ENCODE data around the gene ATP6V0E2. TPM values are rescaled to one million over a fixed set of nuclear protein-coding genes. Genes with fewer than 3 reads are reported as not detected.
"Not testable (repeated sequence)": the region's sequence is repeated elsewhere in the genome, so short reads cannot be mapped to it uniquely, and the experiment has no call there.

ATP6V0E2 gene
- total RNA-seq (2012; rRNA removed) = 11.1 and 14.2 TPM in 2 replicates

GRCh38 chr7:149873074-149873969 is at the start of gene ATP6V0E2:
Gene ATP6V0E2, plus strand, starts transcription at chr7:149873969. Its CDS starts 97 bp downstream, at chr7:149874066.
- Histone ChIP-seq H3K4me3 (ENCODE audit: low read length) (peak within 1 kb of the TSS; percentile 89), H3K4me1 (ENCODE audit: control insufficient read depth, insufficient read depth, low read length) (peaks cover 12% of the 10 kb centered on the region), H3K36me3 (ENCODE audit: insufficient read depth, low read length) (no peaks in the 10 kb centered on the region), H3K4me2 (ENCODE audit: low read length) (peak within 1 kb of the TSS; percentile 96), H3K9me3 (replicated peaks; ENCODE audit: low read length) (no peaks in the 10 kb centered on the region), H3K27me3 (ENCODE audit: control insufficient read depth, insufficient read depth, low read length) (no peaks in the 10 kb centered on the region), H3K9ac (ENCODE audit: low read depth, low read length) (peak within 1 kb of the TSS; percentile 88)

GRCh38 chr7:149824301-149824741 is 49.4 kb upstream of the ATP6V0E2 start:
- Histone ChIP-seq H3K4me3 (ENCODE audit: low read length) (no peak overlapping the region), H3K9ac (ENCODE audit: low read depth, low read length) (no peak overlapping the region), H3K9me3 (replicated peaks; ENCODE audit: low read length) (no peaks in the 10 kb centered on the region), H3K36me3 (ENCODE audit: insufficient read depth, low read length) (no peaks in the 10 kb centered on the region), H3K4me2 (ENCODE audit: low read length) (no peak overlapping the region), H3K27me3 (ENCODE audit: control insufficient read depth, insufficient read depth, low read length) (peaks cover 49% of the 10 kb centered on the region), H3K4me1 (ENCODE audit: control insufficient read depth, insufficient read depth, low read length) (no peaks in the 10 kb centered on the region)

GRCh38 chr7:149824748-149825566 is 48.8 kb upstream of the ATP6V0E2 start:
- Histone ChIP-seq H3K4me2 (ENCODE audit: low read length) (no peak overlapping the region), H3K4me1 (ENCODE audit: control insufficient read depth, insufficient read depth, low read length) (no peaks in the 10 kb centered on the region), H3K27me3 (ENCODE audit: control insufficient read depth, insufficient read depth, low read length) (peaks cover 49% of the 10 kb centered on the region), H3K36me3 (ENCODE audit: insufficient read depth, low read length) (no peaks in the 10 kb centered on the region), H3K9ac (ENCODE audit: low read depth, low read length) (no peak overlapping the region), H3K9me3 (replicated peaks; ENCODE audit: low read length) (no peaks in the 10 kb centered on the region), H3K4me3 (ENCODE audit: low read length) (no peak overlapping the region)

GRCh38 chr7:149825567-149826343 is 48.0 kb upstream of the ATP6V0E2 start:
- Histone ChIP-seq H3K9ac (ENCODE audit: low read depth, low read length) (no peak overlapping the region), H3K36me3 (ENCODE audit: insufficient read depth, low read length) (no peaks in the 10 kb centered on the region), H3K9me3 (replicated peaks; ENCODE audit: low read length) (no peaks in the 10 kb centered on the region), H3K27me3 (ENCODE audit: control insufficient read depth, insufficient read depth, low read length) (peaks cover 42% of the 10 kb centered on the region), H3K4me1 (ENCODE audit: control insufficient read depth, insufficient read depth, low read length) (no peaks in the 10 kb centered on the region), H3K4me2 (ENCODE audit: low read length) (no peak overlapping the region), H3K4me3 (ENCODE audit: low read length) (no peak overlapping the region)

DNA sequence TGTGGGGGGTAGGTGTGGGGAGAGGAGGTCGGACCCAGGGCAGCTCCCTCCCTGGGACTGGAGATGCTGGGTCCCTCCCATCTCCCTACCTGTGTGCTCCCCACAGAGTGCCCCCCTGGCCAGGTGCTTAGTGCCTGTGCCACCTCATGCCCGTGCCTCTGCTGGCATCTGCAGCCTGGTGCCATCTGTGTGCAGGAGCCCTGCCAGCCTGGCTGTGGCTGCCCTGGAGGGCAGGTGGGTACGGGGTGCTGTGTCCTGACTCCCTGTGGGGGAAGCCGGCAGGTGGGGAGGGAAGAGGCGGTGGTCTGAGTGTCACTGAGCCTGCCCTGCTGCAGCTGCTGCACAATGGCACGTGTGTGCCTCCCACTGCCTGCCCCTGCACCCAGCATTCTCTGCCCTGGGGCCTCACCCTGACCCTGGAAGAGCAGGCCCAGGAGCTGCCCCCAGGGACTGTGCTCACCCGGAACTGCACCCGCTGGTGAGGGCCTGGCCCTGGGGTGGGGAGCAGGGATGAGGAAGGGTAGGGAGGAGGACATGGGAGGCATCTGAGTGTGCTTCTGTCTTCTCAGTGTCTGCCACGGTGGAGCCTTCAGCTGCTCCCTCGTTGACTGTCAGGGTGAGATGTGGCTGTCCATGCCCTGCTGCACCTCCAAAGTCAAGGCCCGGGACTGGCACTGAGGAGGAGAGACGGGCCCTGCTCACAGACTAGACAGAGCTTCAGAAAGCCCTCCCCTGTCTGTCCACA is 47.3 kb upstream of the ATP6V0E2 start:
- Histone ChIP-seq H3K4me3 (ENCODE audit: low read length) (no peak overlapping the region), H3K9ac (ENCODE audit: low read depth, low read length) (no peak overlapping the region), H3K27me3 (ENCODE audit: control insufficient read depth, insufficient read depth, low read length) (peaks cover 39% of the 10 kb centered on the region), H3K4me2 (ENCODE audit: low read length) (no peak overlapping the region), H3K36me3 (ENCODE audit: insufficient read depth, low read length) (no peaks in the 10 kb centered on the region), H3K4me1 (ENCODE audit: control insufficient read depth, insufficient read depth, low read length) (no peaks in the 10 kb centered on the region), H3K9me3 (replicated peaks; ENCODE audit: low read length) (no peaks in the 10 kb centered on the region)

DNA sequence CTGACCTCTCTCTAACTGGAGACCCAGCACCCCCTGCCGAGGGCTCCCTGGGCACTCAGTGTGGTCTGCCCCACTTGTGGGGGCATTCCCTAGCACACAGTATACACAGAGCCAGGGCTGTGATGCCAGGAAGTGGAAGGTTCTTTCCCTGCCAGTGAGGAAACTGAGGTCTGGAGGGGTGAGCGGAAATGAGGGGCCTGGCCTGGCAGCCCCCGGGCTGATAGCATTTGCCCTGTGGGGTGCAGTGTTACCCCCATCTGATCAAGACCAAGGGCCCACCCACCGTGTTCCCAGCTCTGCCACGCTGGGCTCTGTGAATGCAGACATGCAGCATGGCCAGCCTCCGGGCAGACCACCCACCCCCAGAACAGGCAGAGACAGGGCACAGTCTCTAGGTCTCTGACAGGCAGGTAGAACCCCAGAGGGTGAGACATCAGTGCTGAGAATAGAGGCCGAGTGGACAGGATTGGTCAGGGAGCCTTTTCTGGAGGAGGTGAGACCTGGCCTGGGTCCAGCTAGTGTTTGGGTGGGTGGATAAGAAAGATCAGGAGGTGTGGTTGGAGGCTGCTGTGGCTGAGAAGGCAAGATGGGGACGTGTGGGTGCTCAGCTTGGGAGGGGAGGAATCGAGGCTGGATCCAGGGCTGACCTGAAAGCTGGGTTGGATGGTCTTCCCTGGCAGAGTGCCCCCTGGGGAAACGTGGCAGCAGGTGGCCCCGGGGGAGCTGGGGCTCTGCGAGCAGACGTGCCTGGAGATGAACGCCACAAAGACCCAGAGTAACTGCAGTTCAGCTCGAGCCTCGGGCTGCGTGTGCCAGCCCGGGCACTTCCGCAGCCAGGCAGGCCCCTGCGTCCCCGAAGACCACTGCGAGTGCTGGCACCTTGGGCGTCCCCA is 46.4 kb upstream of the ATP6V0E2 start:
- Histone ChIP-seq H3K4me2 (ENCODE audit: low read length) (no peak overlapping the region), H3K27me3 (ENCODE audit: control insufficient read depth, insufficient read depth, low read length) (peaks cover 35% of the 10 kb centered on the region), H3K9me3 (replicated peaks; ENCODE audit: low read length) (no peaks in the 10 kb centered on the region), H3K4me1 (ENCODE audit: control insufficient read depth, insufficient read depth, low read length) (no peaks in the 10 kb centered on the region), H3K9ac (ENCODE audit: low read depth, low read length) (no peak overlapping the region), H3K4me3 (ENCODE audit: low read length) (no peak overlapping the region), H3K36me3 (ENCODE audit: insufficient read depth, low read length) (no peaks in the 10 kb centered on the region)

DNA sequence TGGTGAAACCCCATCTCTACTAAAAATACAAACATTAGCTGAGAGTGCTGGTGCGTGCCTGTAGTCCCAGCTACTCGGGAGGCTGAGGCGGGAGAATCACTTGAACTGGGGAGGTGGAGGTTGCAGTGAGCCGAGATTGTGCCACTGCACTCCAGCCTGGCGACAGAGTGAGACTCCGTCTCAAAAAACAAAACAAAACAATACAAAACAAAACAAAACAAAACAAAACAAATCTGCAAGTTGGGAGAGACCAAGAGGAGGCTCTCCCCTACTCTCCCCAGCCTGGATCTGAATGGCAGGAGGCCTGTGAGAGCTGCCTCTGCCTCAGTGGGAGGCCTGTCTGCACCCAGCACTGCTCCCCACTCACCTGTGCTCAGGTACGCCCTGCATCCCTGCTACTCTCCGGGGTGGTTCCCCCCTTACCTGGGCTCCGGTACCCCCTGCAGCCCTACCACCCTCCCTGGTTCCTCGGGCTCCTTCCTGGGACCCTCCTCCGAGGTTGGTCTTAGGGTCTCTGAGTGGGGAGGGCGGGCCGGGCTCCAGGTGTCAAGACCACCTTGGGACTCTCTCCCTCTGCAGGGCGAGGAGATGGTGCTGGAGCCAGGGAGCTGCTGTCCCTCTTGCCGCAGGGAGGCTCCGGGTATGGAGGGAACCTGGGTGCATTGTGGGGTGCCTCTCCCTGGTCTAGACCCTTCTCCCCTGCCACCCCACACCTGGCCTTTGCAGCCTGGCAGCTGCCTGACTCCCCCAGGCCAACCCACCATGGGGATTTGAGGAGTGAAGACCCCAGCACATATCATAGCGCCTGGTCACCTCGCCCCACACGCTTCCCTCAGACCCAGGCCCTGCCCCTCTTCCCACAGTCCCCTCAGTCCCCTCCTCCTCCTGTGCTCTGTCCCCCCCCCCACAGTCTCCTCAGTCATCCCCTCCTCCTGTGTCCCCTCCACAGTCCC is 45.1 kb upstream of the ATP6V0E2 start:
- no peak overlapping the region for H3K4me3 ChIP-seq (ENCODE audit: low read length)
- H3K27me3 ChIP-seq (ENCODE audit: control insufficient read depth, insufficient read depth, low read length) = peaks cover 24% of the 10 kb centered on the region
- no peaks in the 10 kb centered on the region for H3K36me3 ChIP-seq (ENCODE audit: insufficient read depth, low read length)
- H3K4me2 ChIP-seq (ENCODE audit: low read length) = no peak overlapping the region
- no peaks in the 10 kb centered on the region for H3K9me3 ChIP-seq (replicated peaks; ENCODE audit: low read length)
- H3K4me1 ChIP-seq (ENCODE audit: control insufficient read depth, insufficient read depth, low read length) = no peaks in the 10 kb centered on the region
- no peak overlapping the region for H3K9ac ChIP-seq (ENCODE audit: low read depth, low read length)

- not testable (repeated sequence) for H3K9ac ChIP-seq (ENCODE audit: low read depth, low read length); H3K9me3 ChIP-seq (replicated peaks; ENCODE audit: low read length); H3K4me2 ChIP-seq (ENCODE audit: low read length); H3K4me3 ChIP-seq (ENCODE audit: low read length); H3K36me3 ChIP-seq (ENCODE audit: insufficient read depth, low read length); H3K4me1 ChIP-seq (ENCODE audit: control insufficient read depth, insufficient read depth, low read length)
- peaks cover 27% of the 10 kb centered on the region for H3K27me3 ChIP-seq (ENCODE audit: control insufficient read depth, insufficient read depth, low read length)
These were observed 43.2 kb upstream of the ATP6V0E2 start for GRCh38 chr7:149830527-149830926.

DNA sequence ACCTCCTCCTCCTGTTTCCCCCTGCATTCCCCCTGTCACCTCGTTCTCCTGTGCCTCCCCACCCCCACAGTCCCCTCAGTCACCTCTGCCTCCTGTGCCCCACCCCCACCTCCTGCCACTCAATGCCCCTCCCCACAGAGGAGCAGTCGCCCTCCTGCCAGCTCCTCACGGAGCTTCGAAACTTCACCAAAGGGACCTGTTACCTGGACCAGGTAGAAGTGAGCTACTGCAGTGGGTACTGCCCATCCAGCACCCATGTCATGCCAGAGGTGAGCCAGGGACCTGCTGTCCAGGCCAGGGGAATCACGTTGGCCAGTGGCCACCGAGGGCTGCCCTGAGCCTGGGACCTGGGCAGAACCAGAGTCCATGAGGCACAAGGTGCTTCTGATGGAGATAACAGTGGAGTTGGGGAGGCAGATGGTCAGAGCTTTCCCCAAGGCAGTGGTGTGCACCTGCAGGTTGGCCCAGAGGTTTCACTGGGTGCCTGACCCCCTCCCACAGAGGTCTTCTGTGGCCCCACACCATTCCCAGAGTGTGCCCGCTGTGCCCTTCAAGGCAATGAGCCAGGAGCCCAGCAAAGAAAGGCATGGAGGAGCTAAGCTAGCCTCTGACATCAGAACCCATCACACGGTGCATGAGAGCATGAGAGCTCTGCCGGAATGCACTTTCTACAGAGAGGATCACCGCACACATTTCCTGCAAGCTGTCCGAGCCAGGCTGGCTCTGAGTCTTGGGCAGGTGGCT is 42.6 kb upstream of the ATP6V0E2 start:
- Histone ChIP-seq H3K27me3 (ENCODE audit: control insufficient read depth, insufficient read depth, low read length) (peaks cover 27% of the 10 kb centered on the region), H3K4me1 (ENCODE audit: control insufficient read depth, insufficient read depth, low read length) (no peaks in the 10 kb centered on the region), H3K4me2 (ENCODE audit: low read length) (no peak overlapping the region), H3K4me3 (ENCODE audit: low read length) (no peak overlapping the region), H3K36me3 (ENCODE audit: insufficient read depth, low read length) (no peaks in the 10 kb centered on the region), H3K9ac (ENCODE audit: low read depth, low read length) (no peak overlapping the region), H3K9me3 (replicated peaks; ENCODE audit: low read length) (no peaks in the 10 kb centered on the region)
